Breast epithelium (tissue), 3 donors: ENCODE results near the gene SAMD15.

ENCODE experiments used
- CTCF ChIP-seq, 3 donors: fragments of 450-650 bp; IDR thresholded peaks; one replicate each; pipeline ENCODE4 v1.5.1; 2016 to 2017; ENCODE audit warnings: antibody characterized with exemption in 3 of 3, mild to moderate bottlenecking in 3 of 3, moderate library complexity in 3 of 3
- POLR2A ChIP-seq: fragments of 450-650 bp; IDR thresholded peaks from one replicate; pipeline ENCODE4 v1.6.1; 2016; ENCODE audit warnings: antibody characterized with exemption, mild to moderate bottlenecking, moderate library complexity
- POLR2AphosphoS5 ChIP-seq, 3 donors: sonication (generic); formaldehyde crosslinking; IDR thresholded peaks; one replicate each; pipeline ENCODE4 v1.6.1; 2017; ENCODE audit warnings: antibody characterized with exemption in 3 of 3

- TF ChIP-seq POLR2A, result no peak
- no peak for TF ChIP-seq CTCF (IDR thresholded peaks at IDR 0.05)
- TF ChIP-seq POLR2AphosphoS5 (IDR thresholded peaks at IDR 0.05), result no peak
Observed at GRCh38 chr14:77424862-77425261, 47.7 kb downstream of the SAMD15 start.
